Limb (tissue), 2 donors: ENCODE measurements around the gene NTN1.
A peak's percentile ranks its signal among the peaks of the same experiment; 100 is the strongest.

ENCODE experiments used
- DNase-seq, 2 donors: peaks; one replicate each; pipeline ENCODE4 v3.0.0-alpha.2; 2016; ENCODE audit errors: extremely low spot score in 2 of 2

Gene NTN1

GRCh38 chr17:9120471-9120870 is 99.2 kb downstream of the NTN1 start:
- DNase-seq: no peak

GRCh38 chr17:9121186-9121820 is 100.0 kb downstream of the NTN1 start:
- DNase-seq: no peak

- DNase-seq: no peak
These were observed 102.6 kb downstream of the NTN1 start for GRCh38 chr17:9123594-9124553.

GRCh38 chr17:9124554-9124935 is 103.2 kb downstream of the NTN1 start:
- no peak for DNase-seq

GRCh38 chr17:9125722-9126121 is 104.4 kb downstream of the NTN1 start:
- no peak for DNase-seq

- DNase-seq: no peak
These were observed 106.0 kb downstream of the NTN1 start for GRCh38 chr17:9127340-9127739.

GRCh38 chr17:9131371-9131770 is 110.1 kb downstream of the NTN1 start:
- DNase-seq: no peak

- DNase-seq: no peak
These were observed 111.0 kb downstream of the NTN1 start for GRCh38 chr17:9132291-9132690.

GRCh38 chr17:9132944-9133610 is 111.8 kb downstream of the NTN1 start:
- no peak for DNase-seq

- no peak for DNase-seq
These were observed 116.9 kb downstream of the NTN1 start for GRCh38 chr17:9138161-9138717.

GRCh38 chr17:9139695-9140094 is 118.4 kb downstream of the NTN1 start:
- DNase-seq: no peak

- DNase-seq: no peak
These were observed 119.5 kb downstream of the NTN1 start for GRCh38 chr17:9140550-9141424.

GRCh38 chr17:9141425-9141753 is 120.1 kb downstream of the NTN1 start:
- no peak for DNase-seq

- no peak for DNase-seq
These were observed 121.6 kb downstream of the NTN1 start for GRCh38 chr17:9142772-9143494.

GRCh38 chr17:9144502-9145249 is 123.4 kb downstream of the NTN1 start:
- no peak for DNase-seq

- DNase-seq: no peak
These were observed 124.8 kb downstream of the NTN1 start for GRCh38 chr17:9146064-9146463.

GRCh38 chr17:9148905-9149525 is 127.7 kb downstream of the NTN1 start:
- no peak for DNase-seq

- peak; percentile 24 to 54 for DNase-seq
These were observed 129.3 kb downstream of the NTN1 start for GRCh38 chr17:9150446-9151090.

- DNase-seq: no peak
These were observed 129.8 kb downstream of the NTN1 start for GRCh38 chr17:9151091-9151490.
